ENCODE measurements around the gene RBBP4. TPM values are rescaled to one million over a fixed set of nuclear protein-coding genes. Genes with fewer than 3 reads are reported as not detected.

Gene RBBP4
- 62.4 and 121 TPM in 2 replicates for total RNA-seq

DNA sequence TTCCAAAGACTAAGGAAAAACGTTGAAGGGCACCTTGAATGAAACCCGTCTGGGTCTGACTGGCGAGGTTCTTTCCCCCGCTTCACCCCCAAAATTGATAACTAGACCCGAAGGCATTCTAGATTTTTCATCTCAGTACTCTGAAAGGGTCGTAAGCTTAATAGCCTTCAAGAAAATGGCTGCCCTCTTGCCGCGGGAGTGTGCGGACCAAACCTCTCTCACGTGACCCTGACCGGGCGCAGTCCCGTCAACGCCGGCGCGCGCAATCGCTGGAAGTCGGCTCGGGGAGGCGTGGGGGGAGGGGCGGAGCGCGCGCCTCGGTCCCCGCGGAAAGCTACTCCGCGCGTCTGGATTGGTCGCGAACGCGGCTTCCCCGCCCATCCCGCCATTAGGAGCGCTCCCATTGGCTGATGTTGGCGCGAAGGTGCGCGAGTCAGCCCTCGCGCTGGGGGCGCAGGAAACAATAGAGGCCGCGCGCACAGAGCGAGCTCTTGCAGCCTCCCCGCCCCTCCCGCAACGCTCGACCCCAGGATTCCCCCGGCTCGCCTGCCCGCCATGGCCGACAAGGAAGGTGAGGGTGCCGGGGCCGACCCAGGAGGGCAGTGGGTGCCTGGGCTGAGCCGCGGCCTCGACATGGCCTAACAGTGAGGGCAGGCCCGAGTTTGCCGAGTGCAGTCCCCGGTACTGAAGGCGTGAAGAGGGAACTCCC lies at the start of gene RBBP4:
RBBP4 (plus strand) TSS at position 457 of the 709 bp plus-strand sequence; CDS start at position 556, 99 bp downstream.

DNA sequence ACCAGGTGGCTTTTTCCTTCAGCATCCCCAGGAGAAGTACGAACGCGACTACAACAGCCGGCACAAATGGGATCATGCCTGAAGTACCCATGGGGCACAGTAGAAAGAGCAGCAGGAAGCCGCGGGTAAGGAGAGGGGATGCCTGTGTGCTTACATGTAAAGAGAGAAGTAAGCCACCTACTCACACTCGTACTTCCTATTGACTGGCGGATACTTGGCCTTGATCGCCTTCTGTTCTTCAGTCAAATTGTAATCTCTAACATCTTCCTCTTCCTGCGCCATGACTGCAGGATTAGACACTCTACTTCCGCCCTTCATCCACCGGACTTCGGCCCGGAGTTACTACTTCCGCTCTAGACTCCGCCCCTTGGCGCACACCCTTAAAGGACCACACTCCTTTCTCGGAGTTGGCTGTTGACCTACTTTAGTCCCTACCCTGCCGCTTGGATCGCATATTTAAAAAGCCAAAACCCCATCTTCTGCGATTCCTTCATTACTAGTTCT lies 708 bp upstream of the RBBP4 start, which contains the start of gene ZBTB8OS:
ZBTB8OS (minus strand) TSS at position 303 of the 504 bp plus-strand sequence; CDS start at position 282, 21 bp downstream.

DNA sequence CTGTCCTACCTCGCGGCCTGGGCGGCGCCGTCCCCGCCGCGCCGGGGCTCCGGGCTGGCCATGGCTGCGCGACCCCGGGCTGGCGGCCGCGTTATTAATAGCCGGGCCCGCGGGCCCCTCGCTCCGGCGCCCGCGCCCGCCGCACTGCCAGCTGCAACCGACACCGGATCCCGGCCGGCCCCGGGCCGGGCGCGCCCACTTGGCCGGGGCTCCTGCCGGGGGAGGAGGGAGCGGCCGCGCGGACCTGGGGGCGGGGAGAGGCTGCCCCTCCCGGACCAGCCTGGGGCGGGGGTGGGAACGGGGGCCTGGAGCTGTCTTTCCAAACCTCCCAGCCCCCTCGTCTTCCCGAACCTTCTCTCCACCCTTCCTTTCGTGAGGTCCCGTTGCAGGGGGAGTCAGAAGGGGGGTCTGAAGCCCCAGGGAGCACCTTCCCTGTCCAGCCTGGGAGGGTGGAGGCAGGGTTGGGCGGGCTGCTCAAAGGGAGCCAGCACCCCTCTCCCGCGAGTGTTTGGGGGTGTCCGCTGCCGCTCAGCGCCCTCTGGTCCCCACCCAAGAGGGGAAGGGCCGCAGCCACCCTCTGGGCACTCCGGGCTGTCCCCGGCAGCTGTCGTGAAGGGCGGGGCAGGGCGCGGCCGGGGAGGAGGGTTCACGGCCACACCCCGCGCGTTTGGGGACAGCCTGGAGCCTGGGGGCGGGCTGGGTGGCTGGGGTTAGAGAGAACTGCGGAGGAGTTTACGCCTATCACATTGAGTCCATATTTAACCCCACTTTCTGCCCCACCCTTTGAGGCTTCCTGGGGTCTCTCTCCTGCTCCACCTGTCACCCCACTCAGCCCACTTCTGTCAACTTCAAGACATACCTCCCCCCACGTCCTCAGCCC lies 51.8 kb downstream of the RBBP4 start, which contains the start of gene SYNC:
SYNC (minus strand) TSS at position 172 of the 880 bp plus-strand sequence; CDS start at position 62, 110 bp downstream.

Other genes starting within 250 kb of the RBBP4 start
- under 0.01 TPM in 2 replicates for gene ZBTB8B, start 186.1 kb upstream of the RBBP4 start, total RNA-seq
- 4.7 and 7.0 TPM in 2 replicates for gene ZBTB8A, start 111.8 kb upstream of the RBBP4 start, total RNA-seq
- gene ZBTB8OS, start 658 bp upstream of the RBBP4 start, total RNA-seq = 48.1 and 69.9 TPM in 2 replicates
- 108 TPM in 2 replicates for gene SYNC, start 51.6 kb downstream of the RBBP4 start, total RNA-seq
- 83.7 and 86.2 TPM in 2 replicates for gene YARS1, start 166.2 kb downstream of the RBBP4 start, total RNA-seq
- 37.0 and 59.8 TPM in 2 replicates for gene S100PBP, start 166.4 kb downstream of the RBBP4 start, total RNA-seq
- gene FNDC5, start 219.7 kb downstream of the RBBP4 start, total RNA-seq = 4.6 and 17.1 TPM in 2 replicates
- 0.43 TPM in 1 of 2 replicates, not detected in the other for gene HPCA, start 235.3 kb downstream of the RBBP4 start, total RNA-seq

Data from bronchial smooth muscle cell (primary cell).